ENCODE measurements around the gene POTEG.
"Not testable (repeated sequence)": the region's sequence is repeated elsewhere in the genome, so short reads cannot be mapped to it uniquely, and the experiment has no call there.

POTEG gene

GRCh38 chr14:19434241-19434640 lies at the start of gene POTEG:
TSS of gene POTEG (minus strand) at chr14:19434341. CDS start at chr14:19434289, 52 bp downstream.
- not testable (repeated sequence) for DNase-seq (ENCODE audit: low read depth in 2 of 2)

GRCh38 chr14:19482093-19482492 lies 48.0 kb upstream of the POTEG start:
- not testable (repeated sequence) for DNase-seq (ENCODE audit: low read depth in 2 of 2)

GRCh38 chr14:19481421-19481820 lies 47.3 kb upstream of the POTEG start:
- DNase-seq (ENCODE audit: low read depth in 2 of 2) = not testable (repeated sequence)

- not testable (repeated sequence) for DNase-seq (ENCODE audit: low read depth in 2 of 2)
These were observed 46.4 kb upstream of the POTEG start for GRCh38 chr14:19480491-19480890.

GRCh38 chr14:19445761-19446160 lies 11.6 kb upstream of the POTEG start:
- not testable (repeated sequence) for DNase-seq (ENCODE audit: low read depth in 2 of 2)

- DNase-seq (ENCODE audit: low read depth in 2 of 2) = not testable (repeated sequence)
These were observed 5.7 kb upstream of the POTEG start for GRCh38 chr14:19439826-19440225.

GRCh38 chr14:19439219-19439618 lies 5.1 kb upstream of the POTEG start:
- DNase-seq (ENCODE audit: low read depth in 2 of 2) = not testable (repeated sequence)

- not testable (repeated sequence) for DNase-seq (ENCODE audit: low read depth in 2 of 2)
These were observed 2.9 kb upstream of the POTEG start for GRCh38 chr14:19437126-19437443.

- not testable (repeated sequence) for DNase-seq (ENCODE audit: low read depth in 2 of 2)
These were observed 2.4 kb upstream of the POTEG start for GRCh38 chr14:19436311-19437125.

GRCh38 chr14:19435852-19436251 lies 1.7 kb upstream of the POTEG start:
- not testable (repeated sequence) for DNase-seq (ENCODE audit: low read depth in 2 of 2)

- not testable (repeated sequence) for DNase-seq (ENCODE audit: low read depth in 2 of 2)
These were observed 750 bp upstream of the POTEG start for GRCh38 chr14:19434891-19435290.

- not testable (repeated sequence) for DNase-seq (ENCODE audit: low read depth in 2 of 2)
These were observed 376 bp downstream of the POTEG start for GRCh38 chr14:19433765-19434164.

- DNase-seq (ENCODE audit: low read depth in 2 of 2) = not testable (repeated sequence)
These were observed 25.6 kb downstream of the POTEG start for GRCh38 chr14:19408519-19408918.

GRCh38 chr14:19402097-19402496 lies 32.0 kb downstream of the POTEG start:
- not testable (repeated sequence) for DNase-seq (ENCODE audit: low read depth in 2 of 2)

- not testable (repeated sequence) for DNase-seq (ENCODE audit: low read depth in 2 of 2)
These were observed 39.4 kb downstream of the POTEG start for GRCh38 chr14:19394727-19395126.

- DNase-seq (ENCODE audit: low read depth in 2 of 2) = not testable (repeated sequence)
These were observed 43.9 kb downstream of the POTEG start for GRCh38 chr14:19390230-19390629.

GRCh38 chr14:19388741-19389140 lies 45.4 kb downstream of the POTEG start:
- DNase-seq (ENCODE audit: low read depth in 2 of 2) = not testable (repeated sequence)

- not testable (repeated sequence) for DNase-seq (ENCODE audit: low read depth in 2 of 2)
These were observed 47.1 kb downstream of the POTEG start for GRCh38 chr14:19386996-19387395.

GRCh38 chr14:19386309-19386708 lies 47.8 kb downstream of the POTEG start:
- not testable (repeated sequence) for DNase-seq (ENCODE audit: low read depth in 2 of 2)

GRCh38 chr14:19384088-19384781 lies 49.9 kb downstream of the POTEG start:
- not testable (repeated sequence) for DNase-seq (ENCODE audit: low read depth in 2 of 2)

GRCh38 chr14:19383008-19383584 lies 51.0 kb downstream of the POTEG start:
- DNase-seq (ENCODE audit: low read depth in 2 of 2) = not testable (repeated sequence)

- not testable (repeated sequence) for DNase-seq (ENCODE audit: low read depth in 2 of 2)
These were observed 54.0 kb downstream of the POTEG start for GRCh38 chr14:19380137-19380536.

All from fibroblast of skin of left biceps (primary cell).